GM12801 (cell line): Measurements from ENCODE around the gene FBXW8.

ENCODE experiments used
- CTCF ChIP-seq: IDR thresholded peaks from one replicate; pipeline ENCODE4 v1.5.1; 2011; ENCODE audit warnings: control low read depth; ENCODE audit not compliant: insufficient read length; ENCODE audit errors: extremely low read depth

FBXW8 gene

GRCh38 chr12:116927244-116927940, 16.6 kb downstream of the FBXW8 start:
- no peak for TF ChIP-seq CTCF

- no peak for TF ChIP-seq CTCF
Measured at GRCh38 chr12:116928504-116928903, 17.8 kb downstream of the FBXW8 start.

DNA sequence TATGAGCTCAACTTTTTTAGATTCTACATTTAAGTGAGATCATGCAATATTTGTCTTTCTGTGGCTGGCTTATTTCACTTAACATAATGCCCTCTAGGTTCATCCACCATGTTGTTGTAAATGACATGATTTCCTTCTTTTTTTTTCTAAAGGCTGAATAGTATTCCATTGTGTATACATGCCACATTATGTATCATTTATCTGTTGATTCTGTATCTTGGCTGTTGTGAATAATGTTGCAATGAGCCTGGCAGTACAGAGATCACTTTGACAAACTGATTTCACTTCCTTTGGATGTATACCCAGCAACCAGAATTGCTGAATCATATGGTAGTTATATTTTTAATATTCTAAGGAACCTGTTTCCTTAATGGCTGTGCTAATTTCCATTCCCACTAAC, 19.1 kb downstream of the FBXW8 start:
- TF ChIP-seq CTCF = no peak

- TF ChIP-seq CTCF = no peak
Measured at GRCh38 chr12:116931665-116932064, 20.9 kb downstream of the FBXW8 start.

GRCh38 chr12:116933091-116933490, 22.3 kb downstream of the FBXW8 start:
- no peak for TF ChIP-seq CTCF

DNA sequence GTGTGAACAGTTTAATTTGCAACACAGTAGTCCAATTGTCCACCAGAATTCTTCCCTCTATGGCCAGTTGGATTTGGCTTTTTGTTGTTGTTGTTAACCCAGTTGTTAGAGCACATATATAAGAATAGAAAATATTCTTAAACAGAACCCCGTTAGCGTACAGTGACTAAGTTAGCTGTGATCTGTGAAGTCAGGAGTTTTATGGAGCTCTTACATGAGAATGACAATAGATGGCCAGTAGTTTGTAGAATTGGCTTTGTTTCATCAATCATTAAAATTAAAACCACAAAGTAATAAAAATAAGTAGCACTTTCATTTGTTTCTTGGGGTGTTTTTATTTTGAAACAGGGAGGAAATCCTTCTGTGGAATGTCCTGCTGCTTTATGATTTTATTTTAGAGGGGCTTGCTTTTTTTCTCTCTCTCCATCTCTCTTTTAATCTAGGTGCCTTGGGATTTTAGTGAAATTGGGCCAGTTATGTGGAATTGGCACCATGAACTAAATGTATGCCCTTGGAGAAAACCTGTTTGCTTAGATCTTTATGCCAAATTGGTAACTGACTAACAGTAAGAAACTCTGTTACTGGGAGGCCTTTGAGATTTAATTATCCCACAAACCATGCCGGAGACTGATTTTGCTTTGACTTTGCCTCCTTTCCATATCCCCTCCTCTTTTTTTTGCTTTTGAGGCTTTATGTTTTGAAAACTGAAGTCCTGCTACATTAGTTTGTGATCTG, 22.9 kb downstream of the FBXW8 start:
- no peak for TF ChIP-seq CTCF

GRCh38 chr12:116934908-116935705, 24.4 kb downstream of the FBXW8 start:
- no peak for TF ChIP-seq CTCF
